Lung microvascular endothelial cell (primary cell): ENCODE measurements around the gene TMEM254. TPM values are rescaled to one million over a fixed set of nuclear protein-coding genes. Genes with fewer than 3 reads are reported as not detected.
A peak's percentile ranks its signal among the peaks of the same experiment; 100 is the strongest.
"Not testable (repeated sequence)": the region's sequence is repeated elsewhere in the genome, so short reads cannot be mapped to it uniquely, and the experiment has no call there.

Experiments
- DNase-seq, 2 donors: peaks; one replicate each; pipeline versions ENCODE4 v3.0.0 to v3.0.0-alpha.2; 2010; ENCODE audit warnings: low read depth in 2 of 2
- total RNA-seq: library from RNA; depleted of rRNA; stranded (reverse); fragments of >200 nt; gene quantifications from 2 replicates; pipeline ENCODE4 v1.2.1, GENCODE V29; 2014

TMEM254 gene
- total RNA-seq, 1 donor from 2014 or later: 1.8 TPM

DNA sequence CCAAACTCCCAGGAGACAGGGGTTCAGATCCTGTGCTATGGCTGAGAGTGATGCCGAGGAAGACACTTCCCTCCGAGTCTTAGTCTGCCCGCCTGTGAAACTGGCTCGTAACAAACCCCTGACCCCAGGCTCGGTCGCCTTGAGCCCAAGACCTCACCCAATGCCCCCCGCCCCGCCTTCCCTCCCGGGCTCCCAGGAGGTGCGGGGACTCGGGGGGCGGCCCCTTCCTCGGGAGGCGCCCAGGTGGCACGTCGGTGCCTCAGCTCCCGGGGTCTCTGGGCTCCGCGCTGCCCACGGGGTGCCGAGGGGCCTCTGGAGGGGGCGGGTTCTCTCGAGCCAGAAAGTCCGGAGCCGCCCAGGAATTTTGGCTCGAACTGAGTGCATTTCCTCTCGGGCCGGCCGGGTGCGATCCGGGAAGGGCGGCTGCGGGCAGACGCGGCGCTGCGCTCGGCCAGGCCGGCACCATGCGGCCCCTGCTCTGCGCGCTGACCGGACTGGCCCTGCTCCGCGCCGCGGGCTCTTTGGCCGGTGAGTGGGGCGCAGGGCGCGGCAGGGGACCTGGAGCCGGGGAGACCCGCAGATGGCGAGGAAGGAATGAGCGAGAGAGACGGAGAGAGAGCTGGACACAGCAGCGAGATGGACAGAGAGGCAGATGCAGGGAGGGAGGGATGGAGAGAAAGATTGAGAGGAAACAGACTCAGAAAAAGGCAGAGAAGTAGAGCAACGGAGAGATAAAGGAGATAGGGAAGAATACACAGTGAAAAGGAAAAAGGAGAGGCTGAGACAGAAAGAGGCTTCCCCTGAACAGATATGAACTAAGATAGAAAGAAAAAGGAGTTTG is 54.1 kb downstream of the TMEM254 start, which contains the start of gene PLAC9:
TSS of gene PLAC9 (plus strand) at position 432 of the 841 bp plus-strand sequence. CDS start at position 465, 33 bp downstream.
- peak; percentile 21 to 43 for DNase-seq

- DNase-seq: no peak
Measured at GRCh38 chr10:80133206-80133605, 54.7 kb downstream of the TMEM254 start.

DNA sequence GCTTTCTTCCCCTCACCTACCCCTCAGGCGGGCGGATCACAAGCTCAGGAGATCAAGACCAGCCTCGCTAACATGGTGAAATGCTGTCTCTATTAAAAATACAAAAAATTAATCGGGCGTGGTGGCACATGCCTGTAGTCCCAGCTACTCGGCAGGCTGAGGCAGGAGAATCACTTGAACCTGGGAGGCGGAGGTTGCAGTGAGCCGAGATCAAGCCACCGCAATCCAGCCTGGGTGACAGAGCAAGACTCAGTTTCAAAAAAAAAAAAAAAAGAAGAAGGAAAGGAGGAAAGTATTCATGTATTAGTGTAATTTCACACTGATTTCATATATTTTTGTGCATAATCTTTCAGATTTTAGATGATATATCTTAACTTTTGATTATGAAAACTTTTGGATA is 55.2 kb downstream of the TMEM254 start:
- DNase-seq: not testable (repeated sequence)

DNA sequence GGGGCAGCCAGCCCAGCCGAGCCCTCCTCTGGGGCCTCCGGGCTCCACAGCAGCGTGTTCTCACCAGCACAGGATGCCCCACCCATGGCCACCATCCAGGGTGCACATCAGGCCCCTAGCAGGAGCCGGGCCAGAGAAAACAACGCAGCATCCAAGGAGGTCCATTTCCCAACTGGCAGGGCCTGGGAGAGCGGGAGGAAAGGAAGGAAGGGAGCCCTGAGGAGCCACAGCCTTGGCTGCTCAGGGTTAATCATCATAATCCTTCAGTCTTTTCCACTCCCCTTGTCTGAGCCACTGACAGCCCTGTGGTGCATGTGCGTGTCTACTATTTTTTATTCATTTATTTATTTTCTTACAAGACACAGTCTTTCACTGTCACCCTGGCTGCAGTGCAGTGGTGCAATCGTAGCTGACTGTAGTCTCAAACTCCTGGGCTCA is 57.7 kb downstream of the TMEM254 start:
- DNase-seq: peak; percentile 65 to 66

- no peak for DNase-seq
Measured at GRCh38 chr10:80137031-80137862, 58.8 kb downstream of the TMEM254 start.

GRCh38 chr10:80137920-80138319 is 59.5 kb downstream of the TMEM254 start:
- no peak for DNase-seq

GRCh38 chr10:80139265-80139664 is 60.8 kb downstream of the TMEM254 start:
- no peak for DNase-seq

DNA sequence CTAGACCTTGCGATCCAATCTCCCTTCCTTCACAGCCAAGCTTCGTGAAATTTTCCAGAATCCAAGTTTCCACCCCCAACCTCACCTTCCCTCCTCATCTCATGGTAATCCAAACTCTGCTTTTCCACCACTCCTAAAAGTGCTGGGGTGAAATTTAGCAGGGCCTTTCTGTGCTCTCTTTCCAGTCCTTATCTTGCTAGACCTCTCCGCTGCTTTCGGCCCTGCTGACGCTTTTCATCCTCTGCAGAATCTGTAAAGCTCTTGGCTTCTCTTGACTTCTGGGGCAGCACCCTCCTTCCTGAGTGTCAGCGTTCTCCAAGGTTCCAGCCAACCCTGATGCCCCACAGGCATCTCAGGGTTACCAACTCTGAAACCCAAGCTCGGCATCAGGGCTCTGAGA is 61.8 kb downstream of the TMEM254 start:
- no peak for DNase-seq

DNA sequence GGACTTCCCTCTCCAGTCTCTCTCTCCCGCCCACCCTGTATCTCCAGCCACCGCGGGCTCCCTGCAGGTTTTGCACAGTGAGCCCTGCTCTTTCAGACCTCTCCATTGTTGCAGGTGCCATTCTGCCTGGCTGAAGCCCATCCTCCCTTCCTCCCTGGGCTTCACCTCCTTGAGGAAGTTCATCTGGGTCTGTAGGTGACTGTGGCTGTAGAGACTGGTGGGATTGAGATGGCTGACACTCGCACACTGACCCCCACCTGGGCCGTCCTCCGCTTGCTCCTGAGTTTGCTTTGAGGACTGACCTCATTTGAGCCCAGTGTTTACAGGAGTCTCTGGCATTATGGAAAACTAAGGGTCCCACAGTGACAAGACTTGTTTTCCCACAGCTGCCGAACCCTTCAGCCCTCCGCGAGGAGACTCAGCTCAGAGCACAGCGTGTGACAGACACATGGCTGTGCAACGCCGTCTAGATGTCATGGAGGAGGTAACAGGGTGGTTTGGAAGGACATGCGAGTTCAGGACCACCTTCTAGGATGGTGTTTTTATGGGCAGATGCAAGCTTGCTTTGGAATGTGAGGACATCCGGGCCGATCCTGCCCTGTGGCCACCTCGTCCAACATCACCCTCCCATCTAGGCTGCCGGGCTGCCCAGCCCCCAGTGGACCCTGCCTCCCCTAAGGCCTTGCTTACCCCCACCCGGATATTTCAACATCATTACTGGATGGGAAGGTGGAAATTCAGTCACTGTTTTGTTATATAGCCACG is 63.4 kb downstream of the TMEM254 start:
- DNase-seq: no peak

Other genes with a start within 250 kb of the TMEM254 start
- not detected in 2 replicates for gene SFTPD, start 129.6 kb upstream of the TMEM254 start, total RNA-seq
- 0.40 and 2.0 TPM in 2 replicates for gene PLAC9, start 54.1 kb downstream of the TMEM254 start, total RNA-seq
- 14.7 and 17.2 TPM in 2 replicates for gene ANXA11, start 126.9 kb downstream of the TMEM254 start, total RNA-seq
- not detected in 2 replicates for gene MAT1A, start 211.0 kb downstream of the TMEM254 start, total RNA-seq